ENCODE measurements around the gene PPP1R9B.

PPP1R9B gene

DNA sequence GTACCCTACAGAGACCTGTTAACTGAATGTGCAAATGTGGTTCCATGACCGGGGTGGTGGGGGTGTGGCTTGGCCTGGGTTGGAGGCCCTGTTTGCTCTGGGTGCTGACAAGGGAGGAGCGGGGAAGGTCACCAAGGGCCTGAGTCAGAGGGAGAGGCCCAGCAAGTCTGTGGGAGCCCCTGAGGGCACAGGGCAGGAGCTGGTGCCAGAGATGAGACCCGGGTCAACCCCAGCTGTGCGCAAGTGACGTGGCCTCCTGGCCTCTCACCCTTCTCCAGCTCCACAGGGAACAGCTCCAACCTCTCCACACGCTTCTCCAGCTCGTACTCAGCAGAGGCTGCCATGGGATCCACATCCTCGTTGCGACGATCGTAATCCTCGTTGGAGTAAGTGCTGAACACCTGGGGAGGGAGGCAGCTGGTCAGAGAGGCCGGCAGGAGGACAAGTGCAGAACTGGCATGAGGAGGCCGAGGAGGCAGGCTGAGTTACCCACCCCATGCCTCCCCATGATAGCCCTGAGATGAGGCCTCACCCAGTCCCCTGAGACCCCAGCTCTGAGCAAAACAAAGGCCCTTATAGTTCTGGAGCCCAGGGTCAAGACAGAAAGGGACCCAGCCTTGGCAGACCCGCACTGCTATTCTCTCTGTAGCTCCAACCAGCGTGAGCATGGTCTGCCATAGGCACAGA is 5.5 kb downstream of the PPP1R9B start:
- DNase-seq (no peak), ATAC-seq (ENCODE audit: insufficient read depth, low read depth) (no peak)
- Histone ChIP-seq H3K4me2 (ENCODE audit: insufficient read depth, low read length) (peak overlapping the region; percentile 88; the same call in 1 of the 2 replicates), H3K27me3 (ENCODE audit: insufficient read depth, low read length, poor library complexity) (no peaks in the 10 kb centered on the region), H3K9me3 (ENCODE audit: insufficient read depth, low read length, severe bottlenecking) (no peaks in the 10 kb centered on the region), H3K27ac (ENCODE audit: low read length) (no peak overlapping the region), H3K9ac (ENCODE audit: low read depth, low read length) (no peak overlapping the region), H3K79me2 (ENCODE audit: insufficient read depth, low read length) (peaks cover 39% of the 10 kb centered on the region), H3K36me3 (ENCODE audit: insufficient read depth, low read length) (peaks cover 65% of the 10 kb centered on the region), H4K20me1 (ENCODE audit: insufficient read depth, low read length) (peaks cover 78% of the 10 kb centered on the region), H3K4me3 (ENCODE audit: low read depth in 1 of 2, low read length in 2 of 2) (no peak overlapping the region), H3K4me1 (ENCODE audit: insufficient read depth, low read length) (peaks cover 63% of the 10 kb centered on the region), H2AFZ (ENCODE audit: low read depth, low read length) (no peak overlapping the region)
- no peak for TF ChIP-seq EZH2 (IDR thresholded peaks at IDR 0.05; ENCODE audit: borderline replicate concordance, low read depth, low read length, severe bottlenecking)
- TF ChIP-seq, protein P1, sequence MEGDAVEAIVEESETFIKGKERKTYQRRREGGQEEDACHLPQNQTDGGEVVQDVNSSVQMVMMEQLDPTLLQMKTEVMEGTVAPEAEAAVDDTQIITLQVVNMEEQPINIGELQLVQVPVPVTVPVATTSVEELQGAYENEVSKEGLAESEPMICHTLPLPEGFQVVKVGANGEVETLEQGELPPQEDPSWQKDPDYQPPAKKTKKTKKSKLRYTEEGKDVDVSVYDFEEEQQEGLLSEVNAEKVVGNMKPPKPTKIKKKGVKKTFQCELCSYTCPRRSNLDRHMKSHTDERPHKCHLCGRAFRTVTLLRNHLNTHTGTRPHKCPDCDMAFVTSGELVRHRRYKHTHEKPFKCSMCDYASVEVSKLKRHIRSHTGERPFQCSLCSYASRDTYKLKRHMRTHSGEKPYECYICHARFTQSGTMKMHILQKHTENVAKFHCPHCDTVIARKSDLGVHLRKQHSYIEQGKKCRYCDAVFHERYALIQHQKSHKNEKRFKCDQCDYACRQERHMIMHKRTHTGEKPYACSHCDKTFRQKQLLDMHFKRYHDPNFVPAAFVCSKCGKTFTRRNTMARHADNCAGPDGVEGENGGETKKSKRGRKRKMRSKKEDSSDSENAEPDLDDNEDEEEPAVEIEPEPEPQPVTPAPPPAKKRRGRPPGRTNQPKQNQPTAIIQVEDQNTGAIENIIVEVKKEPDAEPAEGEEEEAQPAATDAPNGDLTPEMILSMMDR (IDR thresholded peaks at IDR 0.05; ENCODE audit: borderline replicate concordance, extremely low read depth, low read length, poor library complexity, severe bottlenecking), result no peak

DNA sequence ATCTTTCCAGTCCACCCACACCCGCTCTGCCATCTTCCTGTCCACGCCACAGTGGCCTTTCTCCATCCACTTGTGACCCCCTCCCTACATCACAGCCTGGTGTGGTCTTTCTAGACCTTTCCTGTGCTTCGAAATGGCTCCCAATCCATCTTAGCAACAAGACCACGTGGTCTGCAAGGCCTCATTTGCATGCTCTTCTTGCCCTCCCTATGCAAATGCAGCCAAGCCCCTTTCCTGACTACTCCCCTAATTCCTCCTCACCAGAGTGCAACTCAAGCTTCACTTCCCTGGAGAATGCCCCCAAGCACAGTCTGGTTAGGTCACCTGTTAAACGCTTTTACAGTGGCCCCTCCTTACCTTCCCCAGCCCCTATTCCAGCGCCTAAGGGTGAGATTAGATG is 6.1 kb downstream of the PPP1R9B start:
- no peak overlapping the region for H3K9ac ChIP-seq (ENCODE audit: low read depth, low read length)
- no peak overlapping the region for H3K4me2 ChIP-seq (ENCODE audit: insufficient read depth, low read length)

DNA sequence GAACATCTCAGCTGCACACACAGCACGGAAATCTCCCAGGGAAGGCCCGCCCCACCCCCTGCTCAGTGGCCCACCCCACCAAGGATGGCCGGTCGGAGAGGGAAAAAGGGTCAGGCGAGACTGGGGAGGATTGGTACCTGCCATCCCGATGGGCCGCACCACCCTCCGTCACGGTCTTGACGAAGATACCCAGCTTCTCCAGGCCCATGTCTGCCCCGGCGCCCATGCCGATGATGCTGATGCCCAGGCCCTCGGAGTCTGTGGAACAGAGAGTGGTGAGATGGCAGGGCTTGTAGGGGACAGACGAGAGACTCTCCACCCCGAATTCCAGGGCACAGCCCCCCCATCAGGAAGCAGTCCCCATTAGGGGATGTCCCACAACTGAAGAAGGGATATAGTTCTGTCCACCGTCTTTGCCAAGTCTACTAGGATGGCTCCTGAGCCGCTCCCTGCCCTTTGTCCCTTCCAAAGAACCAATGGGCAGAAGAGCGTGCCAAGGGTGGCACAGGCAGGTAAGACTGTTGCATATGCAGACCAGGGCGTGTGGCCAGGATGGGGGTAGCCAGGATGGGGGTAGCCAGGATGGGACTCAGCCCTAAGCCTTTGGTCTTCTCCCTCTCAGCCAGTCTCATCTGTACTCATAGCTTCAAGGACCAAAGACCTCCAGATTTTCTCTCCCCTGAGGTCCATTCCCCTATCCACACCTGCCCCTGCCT is 6.9 kb downstream of the PPP1R9B start:
- ATAC-seq (ENCODE audit: insufficient read depth, low read depth) (no peak), DNase-seq (no peak)
- Histone ChIP-seq H4K20me1 (ENCODE audit: insufficient read depth, low read length) (peaks cover 82% of the 10 kb centered on the region), H3K4me1 (ENCODE audit: insufficient read depth, low read length) (peaks cover 52% of the 10 kb centered on the region), H3K9ac (ENCODE audit: low read depth, low read length) (no peak overlapping the region), H3K9me3 (ENCODE audit: insufficient read depth, low read length, severe bottlenecking) (no peaks in the 10 kb centered on the region), H3K27me3 (ENCODE audit: insufficient read depth, low read length, poor library complexity) (no peaks in the 10 kb centered on the region), H2AFZ (ENCODE audit: low read depth, low read length) (no peak overlapping the region), H3K79me2 (ENCODE audit: insufficient read depth, low read length) (peaks cover 27% of the 10 kb centered on the region), H3K4me3 (ENCODE audit: low read depth in 1 of 2, low read length in 2 of 2) (no peak overlapping the region), H3K27ac (ENCODE audit: low read length) (no peak overlapping the region), H3K36me3 (ENCODE audit: insufficient read depth, low read length) (peaks cover 76% of the 10 kb centered on the region), H3K4me2 (ENCODE audit: insufficient read depth, low read length) (no peak overlapping the region)
- TF ChIP-seq EZH2 (IDR thresholded peaks at IDR 0.05; ENCODE audit: borderline replicate concordance, low read depth, low read length, severe bottlenecking), result no peak
- TF ChIP-seq, protein P1 (IDR thresholded peaks at IDR 0.05; ENCODE audit: borderline replicate concordance, extremely low read depth, low read length, poor library complexity, severe bottlenecking), result no peak

More for the DNA sequence above, 6.1 kb downstream of the PPP1R9B start:
- H3K4me3 ChIP-seq (ENCODE audit: low read depth in 1 of 2, low read length in 2 of 2), result no peak overlapping the region
- no peak for ATAC-seq (ENCODE audit: insufficient read depth, low read depth)
- DNase-seq, result no peak
- peaks cover 58% of the 10 kb centered on the region for H3K4me1 ChIP-seq (ENCODE audit: insufficient read depth, low read length)
- H3K9me3 ChIP-seq (ENCODE audit: insufficient read depth, low read length, severe bottlenecking), result no peaks in the 10 kb centered on the region
- H3K79me2 ChIP-seq (ENCODE audit: insufficient read depth, low read length), result peaks cover 32% of the 10 kb centered on the region
- no peaks in the 10 kb centered on the region for H3K27me3 ChIP-seq (ENCODE audit: insufficient read depth, low read length, poor library complexity)
- no peak overlapping the region for H3K27ac ChIP-seq (ENCODE audit: low read length)
- H2AFZ ChIP-seq (ENCODE audit: low read depth, low read length), result no peak overlapping the region
- no peak for TF ChIP-seq EZH2 (IDR thresholded peaks at IDR 0.05; ENCODE audit: borderline replicate concordance, low read depth, low read length, severe bottlenecking)
- TF ChIP-seq, protein P1 (IDR thresholded peaks at IDR 0.05; ENCODE audit: borderline replicate concordance, extremely low read depth, low read length, poor library complexity, severe bottlenecking), result no peak
- H4K20me1 ChIP-seq (ENCODE audit: insufficient read depth, low read length), result peaks cover 81% of the 10 kb centered on the region
- peaks cover 69% of the 10 kb centered on the region for H3K36me3 ChIP-seq (ENCODE audit: insufficient read depth, low read length)
